H1 (cell line): ENCODE data around the gene PHTF1. TPM values are rescaled to one million over a fixed set of nuclear protein-coding genes. Genes with fewer than 3 reads are reported as not detected.

Source experiments
- CTCF ChIA-PET: fragments of 300-600 bp; sonication (Branson Sonifier 250); formaldehyde crosslinking; loops from one replicate; lab custom pipeline; 2021; ENCODE audit not compliant: partially characterized antibody; lab: Charles Lee
- POLR2A ChIA-PET: fragments of 300-600 bp; sonication (Branson Sonifier 250); formaldehyde crosslinking; loops from one replicate; lab custom pipeline; 2021; ENCODE audit warnings: inconsistent platforms; ENCODE audit not compliant: partially characterized antibody; lab: Charles Lee
- DNase-seq, 2 experiments: peaks; one replicate each; pipeline versions ENCODE4 v3.0.0 to v3.0.0-alpha.2; 2010 to 2022; ENCODE audit warnings: low spot score in 2 of 2, low read depth in 1 of 2, mixed read lengths in 1 of 2
- FAIRE-seq: peaks from 2 replicates; lab custom pipeline; 2011; peaks lifted over from hg19 to GRCh38; lab: Jason Lieb, UNC
- H2AFZ ChIP-seq: 2 replicates; pipeline ENCODE4 v1.8.1; 2012; ENCODE audit warnings: low read length, inconsistent platforms
- H2AK5ac ChIP-seq: 2 replicates; pipeline ENCODE4 v1.6.1; 2013; ENCODE audit warnings: low read depth, low read length
- H2BK120ac ChIP-seq: replicated peaks from 2 replicates; pipeline ENCODE3; 2013; ENCODE audit warnings: low read depth, low read length, inconsistent platforms
- H2BK12ac ChIP-seq: 2 replicates; pipeline ENCODE4 v1.6.1; 2013; ENCODE audit warnings: low read depth, low read length
- H2BK15ac ChIP-seq: 2 replicates; pipeline ENCODE4 v1.6.1; 2013; ENCODE audit warnings: low read length
- H2BK20ac ChIP-seq: 2 replicates; pipeline ENCODE4 v1.6.1; 2013; ENCODE audit warnings: low read length
- H2BK5ac ChIP-seq: 2 replicates; pipeline ENCODE4 v1.6.1; 2013; ENCODE audit warnings: low read depth, low read length
- H3K14ac ChIP-seq: 2 replicates; pipeline ENCODE4 v1.6.1; 2013; ENCODE audit warnings: inconsistent platforms; ENCODE audit not compliant: insufficient read length
- H3K18ac ChIP-seq: 2 replicates; pipeline ENCODE4 v1.6.1; 2013; ENCODE audit warnings: low read length; ENCODE audit errors: extremely low read depth
- H3K23ac ChIP-seq: 2 replicates; pipeline ENCODE4 v1.6.1; 2013; ENCODE audit warnings: inconsistent platforms; ENCODE audit not compliant: insufficient read length
- H3K23me2 ChIP-seq: 2 replicates; pipeline ENCODE4 v1.6.1; 2013; ENCODE audit warnings: low read depth, low read length
- H3K27ac ChIP-seq: 2 replicates; pipeline ENCODE4 v1.6.1; 2011; ENCODE audit warnings: low read depth, low read length, inconsistent platforms
- H3K27me3 ChIP-seq, 4 experiments: replicated peaks in 1 of 4; 1 replicate in 1 of 4; 2 replicates in 3 of 4; pipeline versions ENCODE4 v1.6.1 to v1.8.1; 2011 to 2013; ENCODE audit warnings: low read length in 3 of 4, mild to moderate bottlenecking in 3 of 4, inconsistent platforms in 2 of 4, mixed read lengths in 2 of 4, moderate library complexity in 1 of 4; ENCODE audit not compliant: control insufficient read depth in 3 of 4, insufficient read depth in 3 of 4; ENCODE audit errors: extremely low read depth in 1 of 4
- H3K36me3 ChIP-seq, 4 experiments: 2 replicates each; pipeline versions ENCODE4 v1.6.1 to v1.8.1; 2011 to 2013; ENCODE audit warnings: mild to moderate bottlenecking in 4 of 4, low read length in 3 of 4, moderate library complexity in 2 of 4, control low read depth in 1 of 4, inconsistent platforms in 1 of 4; ENCODE audit not compliant: insufficient read depth in 4 of 4, control insufficient read depth in 2 of 4
- H3K4ac ChIP-seq: replicated peaks from 2 replicates; pipeline ENCODE3; 2013; ENCODE audit warnings: low read length, low read depth, mixed read lengths, inconsistent platforms; ENCODE audit not compliant: insufficient read length
- H3K4me1 ChIP-seq, 4 experiments: replicated peaks in 1 of 4; 1 replicate in 1 of 4; 2 replicates in 3 of 4; pipeline versions ENCODE4 v1.6.1 to v1.8.1; 2011 to 2013; ENCODE audit warnings: low read length in 3 of 4, inconsistent platforms in 2 of 4, mixed read lengths in 1 of 4; ENCODE audit not compliant: insufficient read depth in 4 of 4, control insufficient read depth in 3 of 4
- H3K4me2 ChIP-seq, 2 experiments: 2 replicates each; pipeline versions ENCODE4 v1.6.1 to v1.8.1; 2011 to 2013; ENCODE audit warnings: low read depth in 2 of 2, low read length in 2 of 2, control low read depth in 1 of 2, inconsistent platforms in 1 of 2, mild to moderate bottlenecking in 1 of 2; ENCODE audit not compliant: insufficient read depth in 1 of 2
- H3K4me3 ChIP-seq, 4 experiments: fragments of 200-600, 300-600 bp in 1 of 4; sonication (generic), shearing (Covaris generic), sonication (Bioruptor Twin) in 1 of 4; 2 replicates each; pipeline versions ENCODE4 v1.5.1 to v1.8.1; 2011 to 2016; ENCODE audit warnings: low read length in 4 of 4, low read depth in 3 of 4, control low read depth in 2 of 4, inconsistent platforms in 2 of 4, mild to moderate bottlenecking in 2 of 4, mixed read lengths in 1 of 4, moderate library complexity in 1 of 4; ENCODE audit not compliant: insufficient read depth in 2 of 4; ENCODE audit errors: extremely low read depth in 1 of 4
- H3K56ac ChIP-seq: replicated peaks from 2 replicates; pipeline ENCODE3; 2013; ENCODE audit warnings: low read depth, mild to moderate bottlenecking, mixed read lengths, low read length, inconsistent platforms; ENCODE audit not compliant: insufficient read length
- H3K79me1 ChIP-seq: 2 replicates; pipeline ENCODE4 v1.6.1; 2013; ENCODE audit warnings: low read depth, low read length, control low read depth
- H3K79me2 ChIP-seq, 2 experiments: 2 replicates each; pipeline versions ENCODE4 v1.6.1 to v1.8.1; 2012 to 2013; ENCODE audit warnings: low read length in 2 of 2, mild to moderate bottlenecking in 2 of 2, inconsistent platforms in 1 of 2; ENCODE audit not compliant: insufficient read depth in 2 of 2, control insufficient read depth in 1 of 2
- H3K9ac ChIP-seq, 4 experiments: replicated peaks in 1 of 4; 1 replicate in 1 of 4; 2 replicates in 3 of 4; pipeline versions ENCODE4 v1.6.1 to v1.8.1; 2011 to 2013; ENCODE audit warnings: low read depth in 3 of 4, low read length in 3 of 4, control low read depth in 2 of 4, mild to moderate bottlenecking in 2 of 4, moderate library complexity in 2 of 4, inconsistent platforms in 1 of 4; ENCODE audit errors: extremely low read depth in 1 of 4
- H3K9me3 ChIP-seq, 2 experiments: 2 replicates each; pipeline versions ENCODE4 v1.6.1 to v1.8.1; 2012 to 2013; ENCODE audit warnings: mild to moderate bottlenecking in 2 of 2, moderate library complexity in 2 of 2, control low read depth in 1 of 2, inconsistent platforms in 1 of 2, low read depth in 1 of 2, low read length in 1 of 2, mixed read lengths in 1 of 2; ENCODE audit not compliant: insufficient read depth in 2 of 2
- H4K20me1 ChIP-seq, 2 experiments: replicated peaks in 1 of 2; 2 replicates each; pipeline versions ENCODE3 to v1.8.1; 2011 to 2013; ENCODE audit warnings: inconsistent platforms in 2 of 2, low read length in 2 of 2, mild to moderate bottlenecking in 1 of 2; ENCODE audit not compliant: insufficient read depth in 2 of 2, control insufficient read depth in 1 of 2
- H4K5ac ChIP-seq: 2 replicates; pipeline ENCODE4 v1.6.1; 2013; ENCODE audit warnings: low read length, low read depth, mixed read lengths, inconsistent platforms; ENCODE audit not compliant: insufficient read length
- H4K8ac ChIP-seq: 2 replicates; pipeline ENCODE4 v1.8.0; 2013; ENCODE audit warnings: mild to moderate bottlenecking, moderate library complexity, low read length, inconsistent platforms; ENCODE audit not compliant: insufficient read depth; ENCODE audit errors: extremely low read depth
- H4K91ac ChIP-seq: replicated peaks from 2 replicates; pipeline ENCODE3; 2013; ENCODE audit warnings: low read length, mixed read lengths, inconsistent platforms; ENCODE audit not compliant: insufficient read length
- GTF2F1 ChIP-seq: IDR thresholded peaks from 2 replicates; pipeline ENCODE4 v1.6.1; 2012; ENCODE audit warnings: low read depth, low read length, improper control_type of control experiment, borderline replicate concordance
- SP1 ChIP-seq: IDR thresholded peaks from 2 replicates; pipeline ENCODE4 v1.6.1; 2011; ENCODE audit warnings: low read depth, low read length
- WGBS, 2 experiments: shearing (Covaris generic) in 1 of 2; methylation state at CpG; one replicate each; pipeline versions ENCODE4 v1.1.6 to v1.1.7; 2013 to 2015; ENCODE audit warnings: low lambda C conversion rate in 2 of 2, mixed read lengths in 2 of 2, inconsistent platforms in 1 of 2, low coverage in 1 of 2, missing lambda C conversion rate in 1 of 2; ENCODE audit not compliant: insufficient replicate concordance in 2 of 2, insufficient coverage in 1 of 2, insufficient read length in 1 of 2; ENCODE audit errors: extremely low coverage in 1 of 2, missing lambda C conversion rate in 1 of 2; 5-methylcytosine and 5-hydroxymethylcytosine counted together
- polyA plus RNA-seq, 7 experiments: library from polyadenylated mRNA; depleted of rRNA in 3 of 7; stranded (reverse) in 5 of 7; unstranded in 2 of 7; fragments of >200 nt in 5 of 7; fragments of 200-250 nt in 2 of 7; gene quantifications; 1 replicate in 5 of 7; 2 replicates in 1 of 7; 4 replicates in 1 of 7; pipeline versions ENCODE4 v1.2.1 to v1.2.3, GENCODE V29; 2011 to 2013; ENCODE audit warnings: missing spikeins in 2 of 7, mixed read lengths in 2 of 7
- total RNA-seq: library from RNA; stranded (reverse); fragmentation: NEBNext Ultra II Directional; extraction: Animal tissue kit (Norgen Biotek cat#: 25700); gene quantifications from 2 replicates; pipeline ENCODE4 v1.2.1, GENCODE V29; 2021

PHTF1 gene
- total and polyA plus RNA-seq, 2 of the 8 experiments (the other 6 are each of a cell fraction or from before 2014, with no cell fraction given), result 9.1 to 26.9 TPM

DNA sequence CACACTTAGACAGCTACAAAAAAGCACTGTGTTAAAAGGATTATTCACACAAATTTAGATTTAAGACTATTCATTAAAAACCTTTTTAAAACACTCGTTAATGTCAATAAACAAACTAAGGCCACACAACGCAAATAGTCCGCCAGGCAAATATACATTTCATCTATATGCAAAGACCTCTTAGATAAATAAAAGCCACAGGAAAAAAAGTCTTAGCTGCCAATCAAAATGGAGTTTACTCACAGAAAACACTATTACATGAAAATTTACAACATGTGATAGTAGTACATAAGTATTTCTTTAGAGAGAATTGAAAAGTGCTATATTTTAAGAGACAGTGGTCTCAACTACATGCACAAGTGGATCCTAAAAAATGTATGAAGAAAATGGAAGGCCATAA lies 2.7 kb upstream of the PHTF1 start:
- Histone ChIP-seq H3K4ac (no peak overlapping the region), H3K56ac (no peak overlapping the region), H3K4me3 (no peak overlapping the region), H2AK5ac (no peak overlapping the region), H3K9me3 (no peaks in the 10 kb centered on the region), H3K23me2 (peaks cover 7% of the 10 kb centered on the region), H3K79me1 (no peaks in the 10 kb centered on the region), H3K18ac (no peak overlapping the region), H2BK15ac (no peak overlapping the region), H3K4me2 (no peak overlapping the region), H4K91ac (no peak overlapping the region), H2BK12ac (no peak overlapping the region), H4K8ac (no peak overlapping the region), H2BK5ac (no peak overlapping the region), H3K9ac (no peak overlapping the region), H3K27me3 (peaks cover 0 to 1% (median 0%) of the 10 kb centered on the region in 4 experiments; a peak in 1 of 7 replicates), H2AFZ (no peak overlapping the region), H3K14ac (no peak overlapping the region), H3K4me1 (peaks cover 0 to 9% (median 0%) of the 10 kb centered on the region in 4 experiments; a peak in 3 of 7 replicates), H3K23ac (no peak overlapping the region), H3K27ac (no peak overlapping the region), H3K79me2 (peaks cover 0 to 7% of the 10 kb centered on the region in 2 experiments; a peak in 2 of 4 replicates), H2BK20ac (no peak overlapping the region), H2BK120ac (no peak overlapping the region), H4K20me1 (no peaks in the 10 kb centered on the region), H4K5ac (no peak overlapping the region), H3K36me3 (peaks cover 0 to 15% (median 6%) of the 10 kb centered on the region in 4 experiments; a peak in 6 of 8 replicates)
- FAIRE-seq (no peak), DNase-seq (no peak)
- no peak for TF ChIP-seq SP1
- no peak for TF ChIP-seq GTF2F1
- POLR2A ChIA-PET, result no interaction called here
- 88% methylated on average over 3 of the region's 3 CpGs; no CpG with 5 or more reads in 1 of the 2 experiments for WGBS, 2 experiments
- CTCF ChIA-PET, result no interaction called here
